ENCODE results near the gene PRXL2A.
"Not testable (repeated sequence)": the region's sequence is repeated elsewhere in the genome, so short reads cannot be mapped to it uniquely, and the experiment has no call there.

The PRXL2A gene

DNA sequence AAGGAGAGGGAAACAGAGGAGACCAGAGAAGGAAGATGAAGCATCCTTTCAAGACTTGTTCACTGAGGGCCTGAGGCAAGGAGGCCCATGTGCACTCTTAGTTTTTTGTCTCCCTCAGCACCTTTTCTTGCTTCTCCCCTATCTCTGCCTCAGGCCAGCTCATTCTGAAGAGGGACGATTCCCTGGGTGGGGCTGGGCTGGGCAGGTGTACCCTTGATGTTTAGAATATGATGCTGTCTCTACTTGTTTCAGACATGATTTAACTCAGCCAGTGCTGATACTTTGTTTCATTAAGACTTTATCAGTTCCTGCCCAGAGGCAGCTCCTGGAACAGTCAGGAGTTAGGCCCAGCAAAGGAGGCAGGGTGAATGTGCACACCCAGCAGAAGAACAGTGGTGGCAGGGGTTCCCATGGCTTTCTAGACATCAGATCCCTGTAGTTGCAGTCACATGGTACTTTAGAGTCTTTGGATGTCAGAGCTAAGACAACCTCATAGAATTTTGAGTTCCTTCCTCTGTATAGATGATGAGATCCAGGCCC is 3.4 kb downstream of the PRXL2A start:
- DNase-seq = no peak

DNA sequence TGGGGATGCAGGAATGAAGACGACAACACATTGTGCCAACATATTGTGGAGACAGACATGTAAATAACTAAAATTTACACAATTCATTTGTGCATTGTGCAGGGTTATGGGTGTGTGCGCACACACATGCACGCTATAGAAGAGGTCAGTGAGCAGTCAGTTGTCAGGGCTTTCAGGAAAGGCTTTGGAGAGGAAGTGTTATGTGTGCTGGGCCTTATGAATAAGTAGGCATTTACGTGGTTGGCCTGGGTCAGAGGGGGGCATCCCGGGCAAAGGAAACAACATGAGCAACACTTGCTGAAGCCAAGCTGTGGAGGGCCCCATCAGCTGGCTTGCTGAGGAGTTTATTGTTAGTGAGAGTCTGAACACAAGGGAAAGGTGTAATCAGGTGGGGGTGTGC is 4.1 kb downstream of the PRXL2A start:
- no peak for DNase-seq

DNA sequence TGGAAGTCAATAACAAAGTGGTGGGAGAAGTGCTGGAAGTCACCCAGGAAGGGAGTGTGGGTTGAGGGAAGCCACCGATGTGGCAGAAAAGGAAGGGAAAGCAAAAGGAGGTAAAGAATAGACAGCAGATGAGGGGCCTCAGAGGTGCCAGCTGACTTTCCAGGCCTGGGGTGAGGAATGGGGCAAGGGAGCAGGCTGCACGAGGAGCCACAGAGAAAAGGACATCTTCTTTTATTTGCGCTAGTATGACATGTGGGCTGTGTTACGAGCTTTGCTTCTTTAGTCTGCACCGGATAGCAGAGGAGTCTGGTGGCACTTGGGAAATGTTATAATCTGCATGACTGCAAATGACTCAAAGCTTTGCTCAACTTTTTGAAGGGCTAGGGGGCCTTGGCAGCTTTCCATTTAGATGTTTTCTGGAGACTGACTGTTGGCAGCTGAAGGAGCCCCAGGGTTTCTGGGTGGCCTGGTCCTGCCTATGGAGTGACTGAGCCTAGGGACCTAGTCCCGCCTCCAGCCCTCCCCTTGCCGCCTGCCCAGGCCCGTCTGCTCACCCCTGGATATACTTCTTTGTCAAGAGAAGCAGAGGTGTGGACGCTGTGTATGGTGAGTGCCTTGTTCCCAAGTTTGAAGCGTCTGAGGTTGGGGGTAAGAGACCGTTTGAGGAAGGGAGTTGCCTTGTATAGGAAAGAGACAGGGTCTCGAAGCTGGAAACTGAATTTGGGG is 5.1 kb downstream of the PRXL2A start:
- no peak for DNase-seq

DNA sequence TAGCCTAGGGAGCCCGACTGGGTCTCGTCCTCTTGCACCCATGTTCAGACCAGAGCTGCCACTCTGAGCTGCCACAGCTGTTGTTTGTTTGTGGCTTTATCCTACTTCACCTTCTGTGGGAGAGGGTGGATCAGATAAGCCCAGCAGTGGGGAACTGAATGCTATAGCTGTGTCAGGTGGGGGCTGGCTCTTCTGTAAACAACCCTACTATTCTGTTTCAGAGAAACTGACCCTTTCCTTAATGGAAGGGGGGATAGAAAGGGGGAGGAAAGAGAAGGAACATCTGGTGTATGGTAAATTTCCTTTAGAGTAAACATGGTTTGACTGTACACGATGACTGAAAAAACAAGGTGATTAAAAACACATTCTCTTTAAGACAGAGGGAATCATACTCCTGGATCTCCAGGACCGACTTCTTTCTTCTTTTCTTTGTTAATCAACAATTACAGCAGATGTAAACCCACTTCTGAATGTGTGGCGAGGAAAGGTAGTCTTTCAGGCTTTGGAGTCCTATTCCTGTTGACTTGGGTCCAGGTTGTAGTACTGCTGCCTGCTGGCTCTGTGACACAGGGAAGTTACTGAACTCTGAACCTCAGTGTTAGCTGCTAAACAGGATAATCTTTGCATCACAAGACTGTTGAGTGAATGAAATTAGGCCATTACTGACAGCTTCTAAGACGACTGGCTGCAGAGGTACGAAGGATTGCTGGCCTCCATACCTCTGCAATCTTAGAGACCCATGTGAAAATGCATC is 6.0 kb downstream of the PRXL2A start:
- DNase-seq = peak in 1 of 2 experiments; percentile 7

DNA sequence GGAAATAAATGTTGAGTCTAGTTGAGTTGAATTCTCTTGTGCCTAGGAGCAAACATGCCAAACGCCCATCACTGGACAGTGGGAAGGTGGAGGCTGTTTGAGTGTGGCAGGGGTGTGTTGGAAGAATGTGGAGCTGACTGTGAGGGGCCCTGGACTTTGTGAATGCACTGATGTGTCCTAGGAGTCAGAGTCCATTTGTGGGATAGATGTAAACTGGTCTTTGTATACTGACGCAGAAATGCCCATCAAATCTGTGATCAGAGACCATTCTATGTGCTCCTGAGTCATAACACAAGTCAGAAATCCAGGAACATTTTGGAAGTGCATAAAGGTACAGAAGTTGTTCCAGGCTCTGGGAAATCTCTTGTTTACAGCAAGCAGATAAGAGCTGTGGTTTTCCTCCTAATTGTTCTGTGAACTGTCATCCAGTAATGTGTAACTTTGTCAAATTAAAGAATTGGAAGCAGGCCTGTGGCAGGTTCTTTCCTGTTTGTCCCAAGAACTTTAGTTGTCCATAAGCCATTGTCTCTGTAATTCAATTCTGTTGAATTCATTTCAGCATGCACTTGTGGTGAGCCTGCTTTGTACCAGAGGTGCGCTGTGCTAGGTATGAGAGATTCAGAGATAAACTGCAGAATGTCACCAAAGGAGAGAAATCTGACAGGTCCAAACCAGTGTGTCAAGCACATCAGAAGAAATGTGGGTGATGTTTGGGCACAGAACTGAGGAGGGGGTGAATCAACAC is 7.6 kb downstream of the PRXL2A start:
- no peak for DNase-seq

DNA sequence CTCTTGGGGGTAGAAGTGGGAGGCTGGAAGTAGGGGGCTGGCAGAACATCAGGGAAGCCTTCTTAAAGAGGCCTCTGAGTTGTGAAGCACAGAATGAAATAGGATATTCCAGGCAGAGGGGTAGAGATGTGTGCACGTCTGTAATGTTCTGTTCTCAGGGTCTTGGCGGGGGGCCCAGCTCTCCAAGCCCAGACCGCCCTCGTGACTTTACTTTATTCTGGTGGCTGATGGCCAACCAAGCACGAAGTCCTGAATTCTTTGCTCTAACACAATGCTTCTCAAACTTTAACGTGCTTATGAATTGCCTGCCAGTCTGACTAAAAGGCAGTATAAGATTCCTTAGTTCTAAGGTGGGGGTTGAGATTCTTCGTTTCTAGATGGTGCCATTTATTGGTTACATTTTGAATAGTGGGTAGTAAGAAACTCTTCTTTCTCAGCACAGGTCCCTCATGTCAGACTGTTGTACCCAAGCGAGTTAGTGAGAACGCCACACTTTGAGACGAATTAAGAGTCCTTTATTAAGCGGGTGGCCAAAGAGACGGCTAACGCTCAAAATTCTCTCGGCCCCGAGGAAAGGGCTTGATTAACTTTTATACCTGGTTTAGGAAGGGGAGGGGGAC is 8.2 kb downstream of the PRXL2A start:
- no peak for DNase-seq

DNA sequence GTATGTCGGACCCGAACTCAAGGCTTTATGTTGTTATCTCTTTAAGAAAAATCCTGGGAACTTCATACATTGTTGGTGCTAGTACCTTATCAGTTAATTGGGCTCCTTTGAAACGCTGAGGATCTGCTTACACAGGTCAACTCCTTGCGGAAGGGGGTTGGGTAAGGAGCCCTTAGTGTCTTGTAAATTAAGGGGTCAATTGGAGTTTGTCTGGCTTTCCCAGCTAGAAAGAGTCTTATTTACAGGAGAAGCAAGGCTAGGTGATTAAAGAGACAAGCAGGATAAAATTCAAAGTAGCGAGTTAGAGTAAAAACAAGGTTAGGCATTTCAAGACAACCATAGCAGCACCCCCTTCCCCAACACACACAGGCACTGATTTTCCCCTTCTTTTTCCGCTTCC is 8.9 kb downstream of the PRXL2A start:
- not testable (repeated sequence) for DNase-seq

DNA sequence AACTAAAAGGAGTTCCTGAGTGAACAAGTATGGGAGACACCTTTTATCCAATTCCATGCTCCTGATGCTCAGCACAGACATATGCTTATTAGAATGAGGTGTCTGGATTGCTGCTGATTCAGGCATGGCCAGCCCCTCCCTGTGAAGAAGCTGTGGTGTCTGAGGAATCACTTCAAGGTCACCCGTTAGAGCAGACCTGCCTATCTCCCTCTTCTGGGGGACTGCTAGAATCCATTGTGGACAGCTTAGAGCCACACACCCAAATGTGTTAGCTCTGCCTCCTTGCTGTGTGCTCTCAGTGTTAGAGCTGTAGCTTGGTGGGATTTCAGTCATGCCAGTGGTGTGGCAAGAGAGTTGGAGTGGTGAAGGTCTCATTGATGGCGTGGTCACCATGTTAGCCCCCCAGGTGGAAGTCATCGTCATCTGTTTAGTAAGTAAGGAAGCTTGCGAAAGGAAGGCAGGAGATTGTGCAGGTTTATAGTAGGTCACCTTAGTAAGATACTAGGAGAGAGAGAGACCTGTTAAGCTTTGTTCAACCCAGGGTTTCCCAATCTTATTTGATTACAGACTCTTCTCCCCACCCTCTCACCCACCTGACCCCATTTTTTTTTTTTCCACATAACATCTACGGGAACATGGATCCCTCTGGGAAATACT is 12.8 kb downstream of the PRXL2A start:
- no peak for DNase-seq

DNA sequence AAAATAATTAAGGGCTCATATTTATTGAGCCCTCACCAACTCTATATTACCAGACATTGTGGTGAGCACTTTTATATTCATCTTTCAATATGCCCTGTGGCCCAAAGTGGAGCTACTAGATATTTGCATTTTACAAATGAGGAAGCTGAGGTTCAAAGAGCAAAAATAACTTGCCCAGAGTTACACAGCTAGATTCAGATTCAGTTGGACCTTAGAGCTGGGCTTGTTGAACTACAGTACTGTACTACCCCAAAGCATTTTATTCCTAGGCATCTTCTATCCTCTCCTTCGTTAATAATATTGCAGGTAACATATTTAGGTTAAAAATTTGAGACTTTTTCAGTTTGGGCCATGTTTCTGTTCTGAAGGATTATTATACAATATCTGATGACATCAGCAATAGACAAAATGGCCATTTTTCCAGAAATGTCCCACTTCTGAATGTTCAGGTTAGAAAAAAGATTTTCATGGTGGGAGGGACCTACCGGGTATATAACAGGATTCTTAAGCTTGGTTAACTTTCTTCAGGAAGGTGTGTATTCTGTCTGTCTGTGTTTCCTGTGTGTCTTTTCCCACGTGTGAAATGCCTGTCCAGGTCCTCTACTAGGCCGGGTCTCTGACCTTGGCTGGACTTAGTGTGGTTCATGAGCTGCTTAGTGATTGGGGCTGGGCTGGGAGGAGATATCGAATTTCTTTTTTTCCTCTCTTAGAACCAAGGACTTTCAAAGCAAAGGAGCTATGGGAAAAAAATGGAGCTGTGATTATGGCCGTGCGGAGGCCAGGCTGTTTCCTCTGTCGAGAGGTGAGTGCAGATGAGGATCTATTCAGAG is 13.6 kb downstream of the PRXL2A start:
- no peak for DNase-seq

DNA sequence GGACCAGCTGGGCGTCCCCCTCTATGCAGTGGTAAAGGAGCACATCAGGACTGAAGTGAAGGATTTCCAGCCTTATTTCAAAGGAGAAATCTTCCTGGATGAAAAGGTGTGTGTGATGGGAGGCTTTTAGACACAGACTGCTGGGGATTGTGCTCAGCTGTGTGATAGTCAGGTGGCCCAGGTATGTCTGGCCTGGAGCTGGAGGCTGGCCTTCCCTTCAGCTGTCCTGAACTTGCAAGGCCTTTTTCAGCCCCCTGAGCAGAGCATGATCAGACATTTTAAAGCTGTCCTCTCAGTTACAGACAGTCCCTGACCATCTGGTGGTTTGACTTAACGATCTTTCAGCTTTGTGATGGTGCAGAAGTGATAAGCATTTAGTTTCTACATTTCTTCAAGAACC is 17.6 kb downstream of the PRXL2A start:
- DNase-seq = no peak

DNA sequence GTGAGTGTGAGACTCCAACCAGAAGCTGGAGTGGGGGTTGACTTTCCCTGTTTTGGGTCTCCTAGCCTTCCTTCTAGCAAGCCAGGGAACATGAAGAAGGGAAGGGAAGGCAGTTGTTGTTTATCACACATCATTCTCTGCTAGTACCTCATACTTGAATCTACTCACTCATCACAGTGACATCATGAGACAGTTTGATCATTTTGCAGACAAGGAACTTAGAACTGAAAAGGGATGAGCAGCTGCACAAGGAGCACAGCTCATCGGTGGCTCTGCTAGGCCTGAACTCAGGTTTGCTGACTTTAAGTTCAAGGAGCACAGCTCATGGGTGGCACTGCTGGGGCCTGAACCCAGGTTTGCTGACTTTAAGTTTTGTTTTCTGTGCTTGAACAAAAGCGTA is 19.2 kb downstream of the PRXL2A start:
- DNase-seq = no peak

DNA sequence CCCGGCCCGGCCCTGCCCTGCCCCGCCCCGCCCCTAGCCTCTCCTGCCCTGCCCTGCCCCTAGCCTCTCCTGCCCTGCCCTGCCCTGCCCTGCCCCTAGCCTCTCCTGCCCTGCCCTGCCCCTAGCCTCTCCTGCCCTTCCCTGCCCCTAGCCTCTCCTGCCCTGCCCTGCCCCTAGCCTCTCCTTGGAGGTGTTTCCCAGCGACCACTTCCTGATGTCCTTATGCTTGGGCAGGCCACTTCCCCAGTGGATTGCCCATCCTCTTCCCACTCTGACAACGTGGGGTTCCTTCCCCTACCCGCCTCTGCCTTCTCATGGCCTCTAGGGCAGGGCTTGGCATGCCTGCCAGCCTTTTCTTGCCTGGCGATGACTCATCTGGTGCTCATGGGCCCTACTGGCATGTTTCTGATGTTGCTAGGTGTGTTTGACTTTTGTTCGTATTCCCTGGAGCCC is 21.2 kb downstream of the PRXL2A start:
- no peak for DNase-seq

DNA sequence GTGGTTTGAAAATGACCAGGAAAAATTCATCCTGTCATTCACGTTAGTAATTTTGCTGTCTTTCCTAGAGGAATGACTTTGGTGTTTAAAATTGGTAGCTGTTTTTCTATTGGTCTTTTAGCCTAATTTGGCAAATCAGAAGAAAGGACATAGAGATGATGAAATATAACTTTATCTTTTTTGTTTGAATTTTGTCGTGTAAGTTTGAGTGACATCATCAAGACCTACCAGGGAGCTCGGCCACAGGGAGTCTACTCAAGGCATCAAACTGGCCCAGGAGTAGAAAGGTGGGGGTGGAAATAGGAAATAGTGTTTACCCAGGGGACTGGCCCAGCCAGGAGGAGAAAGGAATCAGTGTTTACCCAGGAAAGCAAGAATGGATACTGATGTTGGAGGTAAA is 24.8 kb downstream of the PRXL2A start:
- no peak for DNase-seq

DNA sequence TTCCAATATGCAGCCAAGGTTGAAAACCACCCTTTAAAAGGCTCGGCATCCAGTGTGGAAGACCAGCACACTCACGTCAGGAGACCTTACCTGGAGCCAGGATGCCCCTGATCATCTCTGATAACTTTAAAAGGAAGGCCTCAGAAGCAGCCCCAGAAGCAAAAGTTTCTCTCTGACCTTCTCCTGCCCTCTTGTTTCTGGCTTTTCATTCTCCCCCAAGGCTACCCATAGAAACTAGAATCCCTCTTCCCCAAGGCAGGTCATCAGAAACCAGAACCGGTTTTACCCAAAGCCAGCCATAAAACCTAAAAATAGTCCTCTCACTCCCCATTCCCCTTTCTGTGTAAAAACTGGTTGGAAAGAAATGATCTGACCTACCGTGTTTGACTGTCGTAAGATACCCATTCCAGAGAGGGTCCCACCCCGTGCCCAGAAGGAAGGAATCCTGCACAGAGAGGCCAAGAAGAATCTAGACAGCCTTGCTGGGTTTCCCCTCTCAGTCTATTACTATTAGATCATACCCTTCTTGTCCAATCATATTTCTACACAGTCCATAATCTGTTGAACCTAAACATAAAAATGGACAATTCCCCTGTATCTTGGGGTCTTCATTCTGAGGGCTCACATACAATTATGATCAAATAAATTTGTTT is 28.2 kb downstream of the PRXL2A start:
- DNase-seq = no peak

DNA sequence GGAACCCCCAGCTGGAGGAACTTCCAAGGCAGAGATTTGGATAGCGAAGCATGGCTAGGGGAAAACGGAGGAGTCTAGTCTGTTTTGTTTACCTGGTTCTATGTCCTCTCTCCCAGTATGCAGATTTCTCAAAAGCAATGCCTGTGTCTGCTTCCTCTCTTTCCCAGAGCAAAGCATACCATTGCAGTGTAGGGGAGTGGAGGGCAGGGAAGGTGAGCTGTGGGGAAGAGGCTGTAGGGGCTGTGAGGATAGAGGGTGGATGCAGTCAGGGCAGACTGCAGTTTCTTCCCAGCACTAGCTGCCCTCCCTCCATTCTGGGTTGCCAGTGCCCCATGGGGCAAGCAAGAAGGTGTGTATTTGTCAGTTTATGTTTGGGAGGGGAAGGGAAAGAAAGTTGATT is 28.9 kb downstream of the PRXL2A start:
- no peak for DNase-seq

DNA sequence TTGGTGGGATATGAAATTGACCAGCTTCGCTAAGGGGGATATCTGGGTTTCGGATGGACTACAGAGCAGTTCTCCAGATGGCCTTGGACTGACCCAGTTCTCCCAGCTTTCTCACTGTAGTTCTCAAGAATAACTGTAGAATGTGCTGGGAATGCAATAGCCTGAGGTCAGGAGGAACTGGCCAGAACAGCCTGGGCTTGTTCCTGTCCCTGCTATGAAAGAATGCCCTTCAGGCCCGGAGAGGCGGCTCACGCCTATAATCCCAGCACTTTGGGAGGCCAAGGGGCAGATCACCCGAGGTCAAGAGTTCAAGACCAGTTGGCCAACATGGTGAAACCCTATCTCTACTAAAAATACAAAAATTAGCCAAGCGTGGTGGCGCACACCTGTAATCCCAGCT is 33.5 kb downstream of the PRXL2A start:
- no peak for DNase-seq

DNA sequence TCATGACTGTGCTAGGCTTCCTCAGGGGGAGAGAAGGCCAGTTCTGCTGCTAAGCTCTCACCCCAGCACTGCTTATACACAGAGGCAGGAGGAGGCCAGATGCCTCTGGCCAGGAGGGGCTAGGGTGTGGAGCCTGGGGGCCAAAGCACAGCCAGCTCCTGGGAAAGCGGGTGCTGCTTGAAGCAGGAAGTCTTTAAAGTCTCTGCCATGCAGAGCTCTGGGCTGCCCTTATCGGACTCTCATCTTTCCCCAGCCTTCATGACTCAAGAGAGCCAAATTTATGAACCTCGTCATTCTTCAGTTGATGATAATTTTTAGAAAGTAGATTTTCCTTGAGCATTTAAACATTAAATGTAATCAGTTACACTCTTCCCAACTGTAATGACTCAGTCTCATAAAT is 34.5 kb downstream of the PRXL2A start:
- DNase-seq = no peak

DNA sequence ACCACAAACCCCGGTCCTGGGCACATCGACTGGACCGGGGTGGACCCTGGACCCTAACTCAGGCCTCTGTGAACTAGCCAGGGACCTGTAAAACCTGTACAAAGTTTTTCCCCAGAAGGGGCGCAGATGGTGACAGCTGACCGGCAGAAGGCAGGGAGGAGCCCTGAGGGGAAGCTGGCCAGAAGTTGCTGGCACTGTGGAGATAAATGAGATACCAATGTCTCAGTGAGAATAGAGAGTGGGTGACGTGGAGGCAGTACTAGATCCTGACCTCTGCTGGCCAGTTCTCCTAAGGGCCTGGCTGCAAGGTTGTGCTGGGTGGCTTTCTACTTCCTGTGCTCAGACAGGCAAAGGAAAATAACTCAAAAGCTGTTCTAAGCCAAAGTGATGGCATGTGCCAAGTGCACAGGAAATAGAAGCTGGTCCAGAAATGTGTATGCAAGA is 35.2 kb downstream of the PRXL2A start:
- no peak for DNase-seq

DNA sequence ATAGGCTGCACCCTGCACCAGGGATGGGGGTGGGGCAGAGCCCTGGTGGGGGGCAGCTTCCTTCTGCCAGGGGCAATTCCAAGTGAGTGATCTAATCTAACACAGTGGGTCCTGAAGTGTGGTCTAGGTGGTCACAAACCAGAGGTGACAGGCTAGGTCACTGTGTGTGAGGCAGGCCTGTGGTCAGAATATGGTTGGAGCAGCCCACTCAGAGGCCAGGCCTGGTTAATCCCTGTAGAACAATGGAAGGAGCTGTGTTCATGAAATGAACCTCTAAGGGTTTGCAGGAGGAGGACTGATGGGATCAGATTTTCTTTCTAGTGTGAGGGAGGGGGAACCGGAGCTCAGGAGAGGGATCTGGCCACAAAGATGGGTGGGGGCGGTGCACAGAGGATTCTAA is 35.8 kb downstream of the PRXL2A start:
- DNase-seq = no peak

DNA sequence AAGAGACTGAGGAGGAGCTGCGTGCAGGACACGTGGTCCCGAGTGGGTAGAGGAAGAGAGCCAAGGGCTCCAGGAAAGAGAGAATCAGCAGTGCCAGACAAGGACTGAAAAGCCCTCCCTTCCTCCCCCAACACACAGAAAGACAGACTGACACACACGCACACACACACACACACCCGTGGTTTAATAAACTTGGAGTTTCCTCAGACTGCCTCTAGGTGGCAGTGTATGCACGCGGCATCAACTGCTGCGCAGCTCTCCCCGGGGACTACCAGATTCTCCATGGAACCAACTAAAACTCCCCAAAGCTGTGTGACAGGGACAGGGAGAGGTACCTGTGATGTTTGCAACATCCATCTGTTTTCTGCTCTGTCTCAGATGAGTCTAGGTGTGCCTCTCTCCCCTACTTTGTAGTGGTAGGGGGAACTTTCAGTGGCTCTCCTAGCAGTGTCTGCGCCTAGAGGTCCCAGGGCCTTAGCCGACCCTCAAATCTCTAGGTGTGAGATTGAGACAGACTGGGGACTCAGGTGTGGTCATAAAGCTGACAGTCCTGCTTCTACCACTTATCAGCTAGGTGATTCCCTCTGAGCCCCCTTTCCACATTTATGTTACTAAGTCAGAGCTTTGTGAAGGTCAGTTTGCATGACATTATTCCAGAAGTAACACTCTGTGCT is 36.4 kb downstream of the PRXL2A start:
- no peak for DNase-seq

Measured in SHP77 (cell line).